ENCODE measurements around the gene SCAMP1. TPM values are rescaled to one million over a fixed set of nuclear protein-coding genes. Genes with fewer than 3 reads are reported as not detected.

The SCAMP1 gene
- polyA plus RNA-seq, 1 donor from 2014 or later, result 180 TPM

DNA sequence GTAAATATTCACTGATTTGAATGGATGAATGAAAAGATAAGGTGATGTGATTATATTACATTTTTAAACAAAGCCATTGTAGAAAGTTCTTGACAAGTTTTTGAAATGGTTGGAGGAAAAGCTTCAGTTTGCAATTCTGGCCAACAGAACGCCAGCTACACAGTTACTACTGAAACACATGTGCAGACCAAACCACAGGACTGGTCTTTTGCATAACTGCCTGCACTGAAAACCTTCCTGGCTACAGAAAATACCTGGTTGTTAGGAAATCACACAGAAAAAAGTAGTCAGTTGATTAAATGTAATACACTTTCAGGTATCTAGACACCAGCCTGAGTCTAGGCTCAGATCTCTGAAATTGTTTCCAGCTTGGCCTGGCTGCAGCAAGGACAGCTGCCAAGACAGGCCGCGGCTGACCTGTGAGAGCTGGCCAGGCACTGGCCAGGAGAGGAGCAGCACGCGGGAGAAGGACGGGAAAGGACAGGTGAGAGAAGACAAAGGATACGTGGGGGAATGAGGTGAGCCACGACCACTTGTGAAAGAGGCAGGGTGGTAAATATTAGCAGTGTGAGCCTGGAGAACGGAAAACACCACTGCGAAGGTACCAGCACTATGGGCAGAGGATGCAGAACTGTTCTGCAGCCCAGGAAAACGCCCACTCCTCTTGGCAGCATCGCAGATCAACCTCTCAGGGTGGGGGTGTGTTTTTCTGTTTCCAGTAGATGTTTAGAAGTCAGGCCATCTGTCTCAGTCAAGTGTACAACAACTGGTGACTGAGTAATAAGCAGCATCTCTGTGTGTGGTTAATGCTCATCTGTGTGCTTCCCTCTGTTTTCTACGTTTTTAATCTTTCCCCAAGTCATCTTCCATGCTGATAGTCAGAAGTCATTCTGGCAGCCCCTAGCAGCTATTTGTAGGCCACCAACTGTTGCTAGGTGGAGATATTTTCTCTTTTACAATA, 137.4 kb downstream of the SCAMP1 start:
- H3F3A ChIP-seq (ENCODE audit: insufficient read depth, low read length, poor library complexity, severe bottlenecking), result no peaks in the 10 kb centered on the region
- H3K27me3 ChIP-seq (ENCODE audit: insufficient read depth, low read depth, low read length), result no peaks in the 10 kb centered on the region
- TF ChIP-seq, protein P1, sequence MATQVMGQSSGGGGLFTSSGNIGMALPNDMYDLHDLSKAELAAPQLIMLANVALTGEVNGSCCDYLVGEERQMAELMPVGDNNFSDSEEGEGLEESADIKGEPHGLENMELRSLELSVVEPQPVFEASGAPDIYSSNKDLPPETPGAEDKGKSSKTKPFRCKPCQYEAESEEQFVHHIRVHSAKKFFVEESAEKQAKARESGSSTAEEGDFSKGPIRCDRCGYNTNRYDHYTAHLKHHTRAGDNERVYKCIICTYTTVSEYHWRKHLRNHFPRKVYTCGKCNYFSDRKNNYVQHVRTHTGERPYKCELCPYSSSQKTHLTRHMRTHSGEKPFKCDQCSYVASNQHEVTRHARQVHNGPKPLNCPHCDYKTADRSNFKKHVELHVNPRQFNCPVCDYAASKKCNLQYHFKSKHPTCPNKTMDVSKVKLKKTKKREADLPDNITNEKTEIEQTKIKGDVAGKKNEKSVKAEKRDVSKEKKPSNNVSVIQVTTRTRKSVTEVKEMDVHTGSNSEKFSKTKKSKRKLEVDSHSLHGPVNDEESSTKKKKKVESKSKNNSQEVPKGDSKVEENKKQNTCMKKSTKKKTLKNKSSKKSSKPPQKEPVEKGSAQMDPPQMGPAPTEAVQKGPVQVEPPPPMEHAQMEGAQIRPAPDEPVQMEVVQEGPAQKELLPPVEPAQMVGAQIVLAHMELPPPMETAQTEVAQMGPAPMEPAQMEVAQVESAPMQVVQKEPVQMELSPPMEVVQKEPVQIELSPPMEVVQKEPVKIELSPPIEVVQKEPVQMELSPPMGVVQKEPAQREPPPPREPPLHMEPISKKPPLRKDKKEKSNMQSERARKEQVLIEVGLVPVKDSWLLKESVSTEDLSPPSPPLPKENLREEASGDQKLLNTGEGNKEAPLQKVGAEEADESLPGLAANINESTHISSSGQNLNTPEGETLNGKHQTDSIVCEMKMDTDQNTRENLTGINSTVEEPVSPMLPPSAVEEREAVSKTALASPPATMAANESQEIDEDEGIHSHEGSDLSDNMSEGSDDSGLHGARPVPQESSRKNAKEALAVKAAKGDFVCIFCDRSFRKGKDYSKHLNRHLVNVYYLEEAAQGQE (IDR thresholded peaks at IDR 0.05; ENCODE audit: borderline replicate concordance), result no peak
- TF ChIP-seq RAD21 (conservative IDR thresholded peaks at IDR 0.05), result no peak
- no peak for TF ChIP-seq SMC3 (conservative IDR thresholded peaks at IDR 0.05; ENCODE audit: poor library complexity)
- no peak for TF ChIP-seq EZH2 (IDR thresholded peaks at IDR 0.05; ENCODE audit: borderline replicate concordance, insufficient read depth, low read length, poor library complexity, severe bottlenecking)
- TF ChIP-seq CTCF (IDR thresholded peaks at IDR 0.05; ENCODE audit: poor library complexity, severe bottlenecking), result no peak
- no peak for TF ChIP-seq POLR2AphosphoS5 (IDR thresholded peaks at IDR 0.05)
- TF ChIP-seq EP300 (conservative IDR thresholded peaks at IDR 0.05; ENCODE audit: poor library complexity, severe bottlenecking), result no peak
- TF ChIP-seq MXI1 (conservative IDR thresholded peaks at IDR 0.05; ENCODE audit: poor library complexity, severe bottlenecking), result no peak
- no peak for TF ChIP-seq TAF1 (IDR thresholded peaks at IDR 0.05; ENCODE audit: low read depth)
- H3K9ac ChIP-seq (ENCODE audit: low read length), result no peak overlapping the region
- no peak overlapping the region for H2AFZ ChIP-seq (ENCODE audit: low read depth, low read length)
- no peaks in the 10 kb centered on the region for H4K20me1 ChIP-seq (ENCODE audit: insufficient read depth)
- no peaks in the 10 kb centered on the region for H3K9me2 ChIP-seq (ENCODE audit: insufficient read depth, low read length)
- no peaks in the 10 kb centered on the region for H3K36me3 ChIP-seq (ENCODE audit: insufficient read depth, low read length)
- H3K27ac ChIP-seq (ENCODE audit: low read length), result no peak overlapping the region
- no peaks in the 10 kb centered on the region for H3K9me3 ChIP-seq (ENCODE audit: low read length)
- no peak overlapping the region for H3K4me2 ChIP-seq (ENCODE audit: low read length)
- no peak overlapping the region for H3K4me3 ChIP-seq (ENCODE audit: low read length)
- no peaks in the 10 kb centered on the region for H3K79me2 ChIP-seq (replicated peaks; ENCODE audit: insufficient read depth, low read length)

DNA sequence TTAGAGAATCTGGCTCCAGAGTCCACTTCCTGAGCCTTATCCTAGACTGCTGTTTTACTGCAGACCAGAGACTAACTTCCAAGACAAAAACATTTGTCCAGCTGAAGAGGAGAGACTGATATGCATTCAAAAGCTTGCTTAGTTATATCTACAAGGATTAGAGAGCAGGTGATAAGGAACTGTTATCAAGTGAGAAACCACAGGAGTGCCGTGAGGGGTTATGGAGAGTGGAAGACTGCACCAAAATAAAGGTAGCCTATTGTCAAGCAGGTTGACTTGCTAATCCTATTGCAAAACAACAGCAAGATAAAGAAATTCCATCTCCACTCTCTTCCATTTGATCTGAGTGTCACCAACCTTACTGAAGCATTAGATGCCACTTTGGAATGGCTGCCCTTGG, 139.1 kb downstream of the SCAMP1 start:
- H3K27me3 ChIP-seq (ENCODE audit: insufficient read depth, low read depth, low read length), result no peaks in the 10 kb centered on the region
- H3F3A ChIP-seq (ENCODE audit: insufficient read depth, low read length, poor library complexity, severe bottlenecking), result no peaks in the 10 kb centered on the region
- no peaks in the 10 kb centered on the region for H3K79me2 ChIP-seq (replicated peaks; ENCODE audit: insufficient read depth, low read length)
- no peaks in the 10 kb centered on the region for H3K36me3 ChIP-seq (ENCODE audit: insufficient read depth, low read length)
- H3K9me3 ChIP-seq (ENCODE audit: low read length), result no peaks in the 10 kb centered on the region
- no peak for TF ChIP-seq TAF1 (IDR thresholded peaks at IDR 0.05; ENCODE audit: low read depth)
- no peak for TF ChIP-seq EP300 (conservative IDR thresholded peaks at IDR 0.05; ENCODE audit: poor library complexity, severe bottlenecking)
- no peak for TF ChIP-seq POLR2AphosphoS5 (IDR thresholded peaks at IDR 0.05)
- TF ChIP-seq EZH2 (IDR thresholded peaks at IDR 0.05; ENCODE audit: borderline replicate concordance, insufficient read depth, low read length, poor library complexity, severe bottlenecking), result no peak
- TF ChIP-seq RAD21 (conservative IDR thresholded peaks at IDR 0.05), result no peak
- no peak for TF ChIP-seq CTCF (IDR thresholded peaks at IDR 0.05; ENCODE audit: poor library complexity, severe bottlenecking)
- no peak for TF ChIP-seq MXI1 (conservative IDR thresholded peaks at IDR 0.05; ENCODE audit: poor library complexity, severe bottlenecking)
- TF ChIP-seq, protein P1 (IDR thresholded peaks at IDR 0.05; ENCODE audit: borderline replicate concordance), result no peak
- TF ChIP-seq SMC3 (conservative IDR thresholded peaks at IDR 0.05; ENCODE audit: poor library complexity), result no peak
- H3K9me2 ChIP-seq (ENCODE audit: insufficient read depth, low read length), result no peaks in the 10 kb centered on the region
- no peak overlapping the region for H3K27ac ChIP-seq (ENCODE audit: low read length)
- no peaks in the 10 kb centered on the region for H4K20me1 ChIP-seq (ENCODE audit: insufficient read depth)
- no peak overlapping the region for H2AFZ ChIP-seq (ENCODE audit: low read depth, low read length)
- no peak overlapping the region for H3K4me3 ChIP-seq (ENCODE audit: low read length)
- no peak overlapping the region for H3K4me2 ChIP-seq (ENCODE audit: low read length)
- no peak overlapping the region for H3K9ac ChIP-seq (ENCODE audit: low read length)

All from neural cell (in vitro differentiated cells).